GM12801 (cell line): ENCODE data around the gene RIOK1.

Source experiments
- CTCF ChIP-seq: IDR thresholded peaks from one replicate; pipeline ENCODE4 v1.5.1; 2011; ENCODE audit warnings: control low read depth; ENCODE audit not compliant: insufficient read length; ENCODE audit errors: extremely low read depth

Gene RIOK1

GRCh38 chr6:7389451-7390225 is at the start of gene RIOK1, which contains the start of gene CAGE1:
Gene RIOK1 (plus strand): TSS chr6:7389808. CDS start chr6:7390003, 195 bp downstream.
Gene CAGE1 (minus strand): TSS chr6:7389742. CDS start chr6:7387173, 2,569 bp downstream.
- no peak for TF ChIP-seq CTCF

GRCh38 chr6:7341271-7341670 is 48.3 kb upstream of the RIOK1 start:
- TF ChIP-seq CTCF, result no peak

- TF ChIP-seq CTCF, result no peak
Observed at GRCh38 chr6:7341989-7342742, 47.4 kb upstream of the RIOK1 start.

- no peak for TF ChIP-seq CTCF
Observed at GRCh38 chr6:7343546-7344475, 45.8 kb upstream of the RIOK1 start.

GRCh38 chr6:7367408-7367807 is 22.2 kb upstream of the RIOK1 start:
- TF ChIP-seq CTCF, result no peak

- no peak for TF ChIP-seq CTCF
Observed at GRCh38 chr6:7373739-7374138, 15.9 kb upstream of the RIOK1 start.

GRCh38 chr6:7377961-7378360 is 11.6 kb upstream of the RIOK1 start:
- TF ChIP-seq CTCF, result no peak
